ENCODE measurements around the gene CAPZB.

The CAPZB gene

DNA sequence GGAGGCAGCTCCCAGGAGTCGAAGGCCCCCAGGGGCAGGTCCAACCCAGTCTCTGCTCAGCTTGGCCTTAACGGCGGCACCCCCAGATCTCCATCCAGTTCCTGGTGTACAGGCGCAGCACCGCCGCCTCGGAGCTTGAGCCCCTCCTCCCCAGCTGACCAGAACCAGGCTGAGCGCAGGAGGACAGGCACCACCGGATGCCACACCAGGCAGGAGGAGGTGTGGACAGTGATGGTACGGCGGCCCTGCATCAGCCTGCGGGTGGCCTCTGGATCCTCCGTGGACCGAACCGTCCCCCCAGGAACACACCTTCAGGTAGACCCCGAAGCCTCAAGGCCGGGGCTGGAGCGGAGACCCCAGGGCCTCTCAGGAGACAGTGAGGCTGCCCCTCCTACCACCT is 156.9 kb downstream of the CAPZB start:
- TF ChIP-seq, protein P1, sequence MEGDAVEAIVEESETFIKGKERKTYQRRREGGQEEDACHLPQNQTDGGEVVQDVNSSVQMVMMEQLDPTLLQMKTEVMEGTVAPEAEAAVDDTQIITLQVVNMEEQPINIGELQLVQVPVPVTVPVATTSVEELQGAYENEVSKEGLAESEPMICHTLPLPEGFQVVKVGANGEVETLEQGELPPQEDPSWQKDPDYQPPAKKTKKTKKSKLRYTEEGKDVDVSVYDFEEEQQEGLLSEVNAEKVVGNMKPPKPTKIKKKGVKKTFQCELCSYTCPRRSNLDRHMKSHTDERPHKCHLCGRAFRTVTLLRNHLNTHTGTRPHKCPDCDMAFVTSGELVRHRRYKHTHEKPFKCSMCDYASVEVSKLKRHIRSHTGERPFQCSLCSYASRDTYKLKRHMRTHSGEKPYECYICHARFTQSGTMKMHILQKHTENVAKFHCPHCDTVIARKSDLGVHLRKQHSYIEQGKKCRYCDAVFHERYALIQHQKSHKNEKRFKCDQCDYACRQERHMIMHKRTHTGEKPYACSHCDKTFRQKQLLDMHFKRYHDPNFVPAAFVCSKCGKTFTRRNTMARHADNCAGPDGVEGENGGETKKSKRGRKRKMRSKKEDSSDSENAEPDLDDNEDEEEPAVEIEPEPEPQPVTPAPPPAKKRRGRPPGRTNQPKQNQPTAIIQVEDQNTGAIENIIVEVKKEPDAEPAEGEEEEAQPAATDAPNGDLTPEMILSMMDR (IDR thresholded peaks at IDR 0.05; ENCODE audit: low read depth, low read length), result no peak
- no peak overlapping the region for H3K4me3 ChIP-seq (ENCODE audit: low read depth, low read length)
- DNase-seq (ENCODE audit: low read depth, low spot score), result no peak
- in situ Hi-C loops (cut with HindIII; ENCODE audit: low sequenced_read_pairs), result loop anchor here (25.0 kb wide), 1 partner anchor 309 kb away; the partner anchor contains the start of gene NBL1

DNA sequence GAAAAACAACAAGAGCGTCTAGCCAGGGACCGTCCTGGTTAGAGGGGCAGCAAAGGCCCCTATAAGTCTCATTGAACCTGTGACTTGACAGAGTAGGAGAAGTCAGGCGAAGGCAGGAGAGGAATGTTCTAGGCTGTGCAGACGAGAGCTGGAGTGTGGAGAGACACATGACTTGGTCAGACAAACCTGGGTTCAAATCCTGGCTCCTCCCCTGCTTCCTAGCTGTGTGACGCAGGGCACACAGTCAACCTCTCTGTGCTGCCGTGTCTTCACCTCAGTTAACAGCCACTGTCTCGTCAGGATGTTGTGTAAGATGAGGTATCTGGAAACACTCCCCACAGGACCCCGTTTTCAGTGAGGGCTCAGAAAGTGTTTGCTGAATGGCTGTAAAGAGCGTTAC is 157.6 kb downstream of the CAPZB start:
- DNase-seq (ENCODE audit: low read depth, low spot score), result no peak
- TF ChIP-seq, protein P1 (IDR thresholded peaks at IDR 0.05; ENCODE audit: low read depth, low read length), result no peak
- no peak overlapping the region for H3K4me3 ChIP-seq (ENCODE audit: low read depth, low read length)
- in situ Hi-C loops (cut with HindIII; ENCODE audit: low sequenced_read_pairs), result loop anchor here (25.0 kb wide), 1 partner anchor 310 kb away; the partner anchor contains the start of gene NBL1

DNA sequence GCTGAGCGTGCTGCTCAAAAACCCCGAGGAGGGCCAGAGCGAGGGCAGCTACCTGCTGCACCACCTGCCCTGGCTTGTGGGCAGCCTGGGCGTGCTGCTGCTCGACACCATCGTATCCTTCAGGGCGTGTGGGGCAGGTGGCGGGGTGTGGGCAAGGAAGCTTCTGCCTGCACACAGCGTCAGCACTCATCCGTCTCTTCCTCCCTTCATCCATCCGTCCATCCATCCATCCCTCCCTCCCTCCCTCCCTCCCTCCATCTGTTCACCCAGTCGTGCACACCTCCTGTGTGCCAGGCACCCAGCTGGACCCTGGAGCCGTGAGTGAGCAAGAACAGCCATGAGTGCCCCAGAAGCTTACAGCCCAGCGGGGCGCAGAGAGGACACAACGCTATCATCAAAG is 158.0 kb downstream of the CAPZB start:
- in situ Hi-C loops (cut with HindIII; ENCODE audit: low sequenced_read_pairs), result loop anchor here (25.0 kb wide), 1 partner anchor 310 kb away; the partner anchor contains the start of gene NBL1
- TF ChIP-seq, protein P1 (IDR thresholded peaks at IDR 0.05; ENCODE audit: low read depth, low read length), result no peak
- DNase-seq (ENCODE audit: low read depth, low spot score), result no peak
- no peak overlapping the region for H3K4me3 ChIP-seq (ENCODE audit: low read depth, low read length)

DNA sequence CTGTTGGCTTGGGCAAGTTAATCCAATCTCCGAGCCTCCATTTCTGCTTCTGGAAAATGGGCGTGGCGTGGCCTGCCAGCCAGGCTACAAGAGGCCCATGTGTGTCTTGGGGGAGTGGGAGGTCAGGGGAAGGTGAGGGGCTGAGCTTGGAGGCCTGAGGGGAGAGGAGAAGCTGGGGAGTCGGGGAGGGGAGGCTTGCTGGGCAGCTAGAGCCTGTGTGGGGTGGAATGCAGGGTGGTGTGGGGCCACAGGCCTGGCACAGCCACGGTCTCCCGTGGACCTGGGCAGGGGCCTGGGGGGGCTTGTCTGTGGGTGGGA is 158.6 kb downstream of the CAPZB start:
- in situ Hi-C loops (cut with HindIII; ENCODE audit: low sequenced_read_pairs), result loop anchor here (25.0 kb wide), 1 partner anchor 311 kb away; the partner anchor contains the start of gene NBL1
- no peak for DNase-seq (ENCODE audit: low read depth, low spot score)
- H3K4me3 ChIP-seq (ENCODE audit: low read depth, low read length), result no peak overlapping the region
- TF ChIP-seq, protein P1 (IDR thresholded peaks at IDR 0.05; ENCODE audit: low read depth, low read length), result no peak

DNA sequence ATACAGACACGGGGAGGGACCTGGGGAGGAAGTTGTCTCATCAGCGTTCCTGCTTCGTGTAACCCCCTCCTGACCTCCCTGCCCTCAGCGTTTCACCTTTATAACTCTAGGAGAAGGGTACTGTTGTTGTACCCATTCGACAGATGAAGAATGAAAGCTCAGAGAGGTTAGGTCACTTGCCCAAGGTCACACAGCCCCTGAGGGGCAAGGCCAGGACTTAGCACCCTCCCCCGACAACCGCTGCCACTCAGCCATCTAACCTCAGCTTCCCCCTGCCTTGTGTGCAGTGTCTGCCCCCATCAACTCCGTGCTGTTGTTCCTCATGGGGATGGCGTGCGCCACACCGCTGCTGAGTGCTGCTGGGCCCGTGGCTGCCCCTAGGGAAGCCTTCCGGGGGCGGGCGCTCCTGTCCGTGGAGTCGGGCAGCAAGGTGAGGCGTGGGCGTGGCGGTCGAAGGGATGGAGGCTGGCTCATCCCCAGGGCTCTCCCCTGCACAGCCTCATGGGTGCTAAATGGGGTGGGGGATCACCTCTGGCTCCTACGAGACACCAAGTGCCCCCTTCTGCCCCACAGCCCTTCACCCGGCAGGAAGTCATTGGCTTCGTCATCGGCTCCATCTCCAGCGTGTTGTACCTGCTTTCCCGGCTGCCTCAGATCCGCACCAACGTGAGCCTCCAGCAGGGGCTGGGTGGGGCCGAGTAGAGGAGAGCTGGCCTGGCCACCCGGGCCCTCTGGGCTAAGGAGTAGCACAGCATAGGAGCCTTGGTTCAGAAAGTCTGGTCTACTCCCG is 159.2 kb downstream of the CAPZB start:
- DNase-seq (ENCODE audit: low read depth, low spot score), result no peak
- in situ Hi-C loops (cut with HindIII; ENCODE audit: low sequenced_read_pairs), result loop anchor here (25.0 kb wide), 1 partner anchor 311 kb away; the partner anchor contains the start of gene NBL1
- TF ChIP-seq, protein P1 (IDR thresholded peaks at IDR 0.05; ENCODE audit: low read depth, low read length), result no peak
- no peak overlapping the region for H3K4me3 ChIP-seq (ENCODE audit: low read depth, low read length)

DNA sequence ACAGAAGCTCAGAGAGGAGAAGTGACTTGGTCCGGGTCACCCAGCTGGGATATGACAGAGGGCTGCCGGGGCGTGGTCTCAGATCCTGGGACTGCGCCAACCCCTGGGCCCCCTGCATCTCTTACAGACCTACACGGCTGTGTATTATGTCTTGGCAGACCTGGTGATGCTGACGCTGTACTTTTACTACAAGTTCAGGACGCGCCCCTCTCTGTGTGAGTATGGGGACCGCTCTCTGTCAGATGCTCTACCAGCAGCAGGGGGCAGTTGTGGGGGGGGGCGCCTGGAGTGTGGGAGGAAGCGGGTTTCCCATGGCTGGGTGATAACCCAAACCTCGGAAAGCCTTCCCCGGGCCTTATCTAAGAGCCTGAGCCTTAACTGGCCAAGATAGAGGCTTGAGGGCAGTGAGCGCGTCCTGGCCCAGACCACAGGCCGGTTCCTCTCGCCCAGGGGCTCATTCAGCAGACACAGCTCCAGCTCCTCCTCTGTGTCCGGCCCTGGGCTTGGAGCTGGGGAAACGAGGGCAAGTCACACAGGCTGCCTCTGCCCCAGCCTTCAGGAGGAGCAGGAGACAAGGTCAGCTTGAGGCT is 159.9 kb downstream of the CAPZB start:
- no peak overlapping the region for H3K4me3 ChIP-seq (ENCODE audit: low read depth, low read length)
- TF ChIP-seq, protein P1 (IDR thresholded peaks at IDR 0.05; ENCODE audit: low read depth, low read length), result no peak
- no peak for DNase-seq (ENCODE audit: low read depth, low spot score)
- in situ Hi-C loops (cut with HindIII; ENCODE audit: low sequenced_read_pairs), result loop anchor here (25.0 kb wide), 1 partner anchor 312 kb away; the partner anchor contains the start of gene NBL1

Measured in astrocyte of the spinal cord (primary cell).